GM13976 (cell line): Measurements from ENCODE around the gene HP.

Source experiments
- DNase-seq: peaks from one replicate; pipeline ENCODE4 v3.0.0; 2012; ENCODE audit warnings: low spot score
- CTCF ChIP-seq: IDR thresholded peaks from 2 replicates; pipeline ENCODE4 v1.5.1; 2012; ENCODE audit warnings: borderline replicate concordance, mild to moderate bottlenecking; ENCODE audit not compliant: insufficient read depth; ENCODE audit errors: extremely low read depth, missing control alignments, control extremely low read depth
- in situ Hi-C: fragments of 300-500 bp; cut with MboI; formaldehyde crosslinking; loops from one replicate; pipeline ENCODE4 v1.12.0; 2022; ENCODE audit warnings: low sequenced_read_pairs, mixed read lengths, inconsistent platforms; ENCODE audit not compliant: unreplicated experiment

Gene HP

GRCh38 chr16:72014675-72015074, 39.6 kb upstream of the HP start:
- no peak for DNase-seq
- TF ChIP-seq CTCF: no peak
- in situ Hi-C loops: no loop called here

GRCh38 chr16:72015124-72015523, 39.2 kb upstream of the HP start:
- no peak for DNase-seq
- TF ChIP-seq CTCF: no peak
- in situ Hi-C loops: no loop called here

GRCh38 chr16:72018470-72018869, 35.8 kb upstream of the HP start:
- TF ChIP-seq CTCF: no peak
- in situ Hi-C loops: no loop called here

GRCh38 chr16:72021043-72021442, 33.3 kb upstream of the HP start:
- TF ChIP-seq CTCF: no peak
- DNase-seq: no peak

More at GRCh38 chr16:72018470-72018869, 35.8 kb upstream of the HP start:
- no peak for DNase-seq

GRCh38 chr16:72022127-72022526, 32.2 kb upstream of the HP start:
- in situ Hi-C loops: no loop called here
- DNase-seq: no peak

More at GRCh38 chr16:72021043-72021442, 33.3 kb upstream of the HP start:
- in situ Hi-C loops: no loop called here

GRCh38 chr16:72023962-72024361, 30.3 kb upstream of the HP start:
- no peak for TF ChIP-seq CTCF
- in situ Hi-C loops: no loop called here
- DNase-seq: no peak

More at GRCh38 chr16:72022127-72022526, 32.2 kb upstream of the HP start:
- no peak for TF ChIP-seq CTCF

- no peak for TF ChIP-seq CTCF
- no peak for DNase-seq
- in situ Hi-C loops: no loop called here
Observed at GRCh38 chr16:72024862-72025382, 29.4 kb upstream of the HP start.
